ENCODE results near the gene TBC1D16. TPM values are rescaled to one million over a fixed set of nuclear protein-coding genes. Genes with fewer than 3 reads are reported as not detected.

The TBC1D16 gene
- total and polyA plus RNA-seq, 11 donors = 5.3 to 22.1 (median 17.4) TPM

DNA sequence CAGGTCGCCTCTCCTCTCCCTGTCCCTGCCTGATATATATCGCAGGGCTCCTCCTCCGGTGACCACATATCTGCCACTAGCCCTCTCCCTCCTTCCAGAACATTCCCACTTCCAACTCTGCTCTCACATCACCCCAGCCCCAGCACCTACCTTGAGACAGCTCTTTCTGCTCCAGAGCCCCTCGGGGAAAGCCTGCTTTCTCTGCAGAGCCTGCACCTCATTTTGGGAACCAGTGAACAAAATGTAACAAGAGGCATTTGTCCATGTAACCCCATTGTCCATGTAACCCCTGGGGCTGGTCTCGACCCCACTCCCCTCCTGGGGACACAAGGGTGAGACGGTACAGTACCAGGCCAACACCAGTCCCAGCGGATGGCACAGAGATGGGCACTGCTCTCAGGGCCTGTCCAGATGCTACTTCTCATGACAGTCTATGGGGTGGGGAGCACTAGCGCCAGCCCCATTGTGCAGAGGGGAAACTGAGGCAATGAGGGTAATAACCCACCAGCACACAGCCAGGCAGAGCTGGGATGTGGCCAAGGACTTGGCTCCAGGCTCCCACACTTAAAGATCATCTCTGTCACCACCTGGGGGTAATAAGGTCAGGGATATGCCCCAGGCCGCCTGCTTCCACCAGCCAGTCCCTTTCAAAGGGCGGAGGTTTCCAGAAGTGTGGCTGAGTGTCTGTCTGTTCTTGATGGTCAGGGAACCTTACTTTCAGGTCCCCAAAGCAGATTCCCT, 42.9 kb downstream of the TBC1D16 start:
- H3K27ac ChIP-seq = peak overlapping the region; percentile 12 to 83 (median 74)
- TF ChIP-seq POLR2A (IDR thresholded peaks at IDR 0.05) = no peak
- TF ChIP-seq, protein P1, sequence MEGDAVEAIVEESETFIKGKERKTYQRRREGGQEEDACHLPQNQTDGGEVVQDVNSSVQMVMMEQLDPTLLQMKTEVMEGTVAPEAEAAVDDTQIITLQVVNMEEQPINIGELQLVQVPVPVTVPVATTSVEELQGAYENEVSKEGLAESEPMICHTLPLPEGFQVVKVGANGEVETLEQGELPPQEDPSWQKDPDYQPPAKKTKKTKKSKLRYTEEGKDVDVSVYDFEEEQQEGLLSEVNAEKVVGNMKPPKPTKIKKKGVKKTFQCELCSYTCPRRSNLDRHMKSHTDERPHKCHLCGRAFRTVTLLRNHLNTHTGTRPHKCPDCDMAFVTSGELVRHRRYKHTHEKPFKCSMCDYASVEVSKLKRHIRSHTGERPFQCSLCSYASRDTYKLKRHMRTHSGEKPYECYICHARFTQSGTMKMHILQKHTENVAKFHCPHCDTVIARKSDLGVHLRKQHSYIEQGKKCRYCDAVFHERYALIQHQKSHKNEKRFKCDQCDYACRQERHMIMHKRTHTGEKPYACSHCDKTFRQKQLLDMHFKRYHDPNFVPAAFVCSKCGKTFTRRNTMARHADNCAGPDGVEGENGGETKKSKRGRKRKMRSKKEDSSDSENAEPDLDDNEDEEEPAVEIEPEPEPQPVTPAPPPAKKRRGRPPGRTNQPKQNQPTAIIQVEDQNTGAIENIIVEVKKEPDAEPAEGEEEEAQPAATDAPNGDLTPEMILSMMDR (IDR thresholded peaks at IDR 0.05) = no peak
- H3K4me3 ChIP-seq = peak overlapping the region in 6 of 12 donors; percentile 44 to 57 (median 48)
- DNase-seq (peak in 1 of 5 donors; percentile 19), ATAC-seq (peak in 3 of 4 donors; percentile 3 to 10 (median 7))
- H3K9me3 ChIP-seq = no peaks in the 10 kb centered on the region
- intact Hi-C loops (cut with DNase I) = loop anchor here in 9 of 10 donors (5.0 to 10.0 kb wide), 12 partner anchors 128 to 251 kb away; partner anchors contain the start of gene CBX8 (in 1 of the 9)
- WGBS, 4 donors = 60 to 76% (median 76%) methylated on average over 8 to 10 of the region's 10 CpGs
- H3K36me3 ChIP-seq = no peaks in the 10 kb centered on the region
- H3K27me3 ChIP-seq = no peaks in the 10 kb centered on the region
- peaks cover 0 to 63% (median 29%) of the 10 kb centered on the region in 12 donors for H3K4me1 ChIP-seq

DNA sequence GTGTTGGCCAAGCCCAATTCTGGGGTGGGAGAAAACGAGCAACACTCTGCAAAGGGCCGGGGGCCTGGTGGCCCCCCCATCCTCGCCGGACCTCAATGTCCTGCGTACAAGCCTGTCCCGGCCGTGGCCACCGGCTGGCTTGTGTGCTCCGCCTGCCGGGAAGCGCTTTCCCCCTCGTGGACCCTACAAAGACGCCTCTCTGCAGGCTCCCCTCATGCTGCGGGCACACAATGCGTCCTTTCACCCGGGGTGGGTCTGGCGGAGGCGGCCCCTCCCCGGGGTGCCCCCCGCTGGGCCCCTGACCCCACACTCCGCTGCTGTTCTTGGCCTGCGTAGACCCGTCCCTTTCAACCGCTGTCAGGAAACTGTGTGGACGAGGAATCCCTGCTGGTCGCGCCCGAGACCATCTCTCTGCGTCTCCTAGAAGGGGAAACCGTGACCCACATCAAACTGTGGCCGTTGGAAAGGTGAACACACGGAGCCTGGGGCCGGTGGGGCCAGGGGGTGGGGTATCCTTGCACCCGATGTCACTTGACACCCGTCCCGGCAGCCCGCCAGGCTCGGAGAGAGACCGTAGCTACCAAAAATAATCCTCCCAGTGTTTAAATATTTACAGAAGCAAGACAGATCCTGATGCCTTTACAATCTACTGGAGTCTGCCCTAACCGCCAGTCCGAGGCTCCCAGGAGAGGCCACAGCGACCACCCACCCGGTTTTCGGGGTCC, 43.6 kb downstream of the TBC1D16 start:
- WGBS, 4 donors = 14 to 25% (median 25%) methylated on average over 23 to 44 of the region's 44 CpGs
- H3K27me3 ChIP-seq = no peaks in the 10 kb centered on the region
- H3K4me3 ChIP-seq = peak overlapping the region in 11 of 12 donors; percentile 14 to 57 (median 47)
- peak overlapping the region; percentile 3 to 83 (median 72) for H3K27ac ChIP-seq
- H3K36me3 ChIP-seq = no peaks in the 10 kb centered on the region
- TF ChIP-seq, protein P1 (IDR thresholded peaks at IDR 0.05) = peak in 7 of 12 donors; percentile 7 to 41 (median 23)
- TF ChIP-seq POLR2A (IDR thresholded peaks at IDR 0.05) = no peak
- H3K4me1 ChIP-seq = peaks cover 0 to 63% (median 35%) of the 10 kb centered on the region in 12 donors
- ATAC-seq (peak; percentile 31 to 54 (median 36)), DNase-seq (peak; percentile 49 to 72 (median 64))
- H3K9me3 ChIP-seq = no peaks in the 10 kb centered on the region
- intact Hi-C loops (cut with DNase I) = loop anchor here in 9 of 10 donors (2.0 to 10.0 kb wide), 15 partner anchors 127 to 250 kb away; partner anchors contain the start of gene CBX8 (in 1 of the 9)

DNA sequence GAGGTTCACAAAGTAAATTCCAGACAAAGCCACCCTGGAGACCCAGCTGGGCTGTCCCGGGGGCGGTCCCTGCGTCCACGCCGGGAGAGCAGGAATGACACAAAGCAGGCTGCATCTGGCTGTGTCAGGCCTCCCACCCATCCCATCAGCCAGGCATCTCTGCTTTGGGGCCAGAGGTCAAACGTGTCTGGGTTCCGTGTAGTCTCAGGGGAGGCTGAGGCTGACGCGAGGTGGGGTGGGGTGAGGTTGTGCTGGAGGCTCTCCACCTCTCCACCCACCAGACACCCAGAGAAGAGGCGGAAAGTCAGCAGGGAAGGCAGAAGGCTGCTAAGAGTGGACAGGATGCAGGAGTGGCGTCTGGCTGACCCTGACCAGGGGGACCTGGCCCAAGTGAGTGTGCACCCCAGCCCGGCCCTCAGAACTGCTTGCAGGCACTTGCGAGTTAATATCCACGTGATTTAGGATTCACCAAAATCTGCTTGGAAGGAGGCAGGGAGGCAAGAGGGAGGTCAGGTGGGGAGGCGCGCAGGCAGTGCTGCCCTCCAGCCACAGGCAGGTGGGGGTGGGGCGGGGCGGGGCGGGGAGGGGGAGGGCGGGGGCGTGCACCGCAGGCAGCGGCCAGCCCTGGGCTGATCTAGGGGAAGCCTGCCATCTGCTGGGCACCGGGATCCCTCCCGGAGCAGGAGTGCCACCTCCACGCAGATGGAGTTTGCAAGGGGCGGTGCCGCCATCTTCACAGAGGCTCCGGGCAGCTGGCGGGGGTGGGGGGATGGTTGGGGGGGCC, 44.3 kb downstream of the TBC1D16 start:
- no peaks in the 10 kb centered on the region for H3K9me3 ChIP-seq
- H3K36me3 ChIP-seq = no peaks in the 10 kb centered on the region
- WGBS, 4 donors = 30 to 44% (median 38%) methylated on average over 19 to 29 of the region's 30 CpGs
- no peaks in the 10 kb centered on the region for H3K27me3 ChIP-seq
- intact Hi-C loops (cut with DNase I) = loop anchor here in 9 of 10 donors (2.0 to 10.0 kb wide), 15 partner anchors 127 to 249 kb away; partner anchors contain the start of gene CBX8 (in 1 of the 9)
- DNase-seq (peak; percentile 82 to 91 (median 88)), ATAC-seq (peak; percentile 82 to 87 (median 86))
- H3K4me3 ChIP-seq = peak overlapping the region in 11 of 12 donors; percentile 14 to 57 (median 47)
- no peak for TF ChIP-seq POLR2A (IDR thresholded peaks at IDR 0.05)
- TF ChIP-seq, protein P1 (IDR thresholded peaks at IDR 0.05) = peak; percentile 46 to 76 (median 61)
- H3K27ac ChIP-seq = peak overlapping the region in 10 of 12 donors; percentile 55 to 83 (median 76)
- peaks cover 0 to 60% (median 38%) of the 10 kb centered on the region in 12 donors for H3K4me1 ChIP-seq
